DOHH2 (cell line): ENCODE data around the gene ZNF385D.

Experiments used
- EZH2phosphoT487 ChIP-seq: fragments of 200-600 bp; sonication (generic); IDR thresholded peaks from 2 replicates; pipeline ENCODE4 v1.6.1; 2017; ENCODE audit warnings: borderline replicate concordance, mild to moderate bottlenecking, antibody characterized with exemption, low read length, moderate library complexity, mixed read lengths
- TF ChIP-seq, protein P1 (sequence below): fragments of 200-600 bp; sonication (generic); IDR thresholded peaks from one replicate; pipeline ENCODE4 v1.5.1; 2014; ENCODE audit warnings: antibody characterized with exemption, mild to moderate bottlenecking, low read depth, low read length; ENCODE audit not compliant: poor library complexity, severe bottlenecking

DNA sequence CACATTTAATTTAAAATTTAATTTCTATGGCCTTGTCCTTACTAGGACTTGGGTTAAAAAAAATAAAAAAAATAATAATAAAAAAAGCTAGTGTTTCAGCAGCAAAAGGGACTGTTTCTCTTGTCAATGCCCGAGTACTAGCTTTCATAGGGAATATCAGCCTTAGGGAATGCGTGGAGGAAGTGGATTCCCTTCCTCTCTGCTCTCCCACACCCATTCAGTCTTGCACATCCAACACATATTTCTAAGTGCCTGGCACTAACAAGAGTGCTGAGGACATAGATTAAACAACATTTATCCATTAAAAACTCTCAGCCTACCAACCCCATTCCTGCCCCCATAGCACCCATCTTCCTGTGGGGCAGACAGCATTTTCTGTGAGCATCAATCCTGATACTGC, 6.2 kb downstream of the ZNF385D start:
- TF ChIP-seq, protein P1, sequence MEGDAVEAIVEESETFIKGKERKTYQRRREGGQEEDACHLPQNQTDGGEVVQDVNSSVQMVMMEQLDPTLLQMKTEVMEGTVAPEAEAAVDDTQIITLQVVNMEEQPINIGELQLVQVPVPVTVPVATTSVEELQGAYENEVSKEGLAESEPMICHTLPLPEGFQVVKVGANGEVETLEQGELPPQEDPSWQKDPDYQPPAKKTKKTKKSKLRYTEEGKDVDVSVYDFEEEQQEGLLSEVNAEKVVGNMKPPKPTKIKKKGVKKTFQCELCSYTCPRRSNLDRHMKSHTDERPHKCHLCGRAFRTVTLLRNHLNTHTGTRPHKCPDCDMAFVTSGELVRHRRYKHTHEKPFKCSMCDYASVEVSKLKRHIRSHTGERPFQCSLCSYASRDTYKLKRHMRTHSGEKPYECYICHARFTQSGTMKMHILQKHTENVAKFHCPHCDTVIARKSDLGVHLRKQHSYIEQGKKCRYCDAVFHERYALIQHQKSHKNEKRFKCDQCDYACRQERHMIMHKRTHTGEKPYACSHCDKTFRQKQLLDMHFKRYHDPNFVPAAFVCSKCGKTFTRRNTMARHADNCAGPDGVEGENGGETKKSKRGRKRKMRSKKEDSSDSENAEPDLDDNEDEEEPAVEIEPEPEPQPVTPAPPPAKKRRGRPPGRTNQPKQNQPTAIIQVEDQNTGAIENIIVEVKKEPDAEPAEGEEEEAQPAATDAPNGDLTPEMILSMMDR: no peak
- TF ChIP-seq EZH2phosphoT487: no peak
